Dendritic cell treated with granulocyte-macrophage colony-stimulating factor and Interleukin-4, amounts not matched to agents 40 ng/mL and 50 ng/mL, for 4 days (primary cell): ENCODE measurements around the gene C11orf86.

Experiments
- H3K27ac Mint-ChIP-seq: one replicate; pipeline ENCODE4 v1.8.0; 2022; ENCODE audit warnings: mild to moderate bottlenecking, mixed read lengths
- H3K27me3 Mint-ChIP-seq: one replicate; pipeline ENCODE4 v1.8.0; 2022; ENCODE audit warnings: mild to moderate bottlenecking, mixed read lengths
- H3K36me3 Mint-ChIP-seq: one replicate; pipeline ENCODE4 v1.8.0; 2022; ENCODE audit warnings: low read depth, mixed read lengths
- H3K4me1 Mint-ChIP-seq: one replicate; pipeline ENCODE4 v1.8.0; 2022; ENCODE audit warnings: low read depth, mixed read lengths
- H3K4me3 Mint-ChIP-seq: one replicate; pipeline ENCODE4 v1.8.0; 2022; ENCODE audit warnings: mild to moderate bottlenecking, moderate library complexity, mixed read lengths
- H3K9me3 Mint-ChIP-seq: one replicate; pipeline ENCODE4 v1.8.0; 2022; ENCODE audit warnings: mixed read lengths
- intact Hi-C: fragments of 100-400 bp; cut with micrococcal nuclease; formaldehyde crosslinking; loops from one replicate; pipeline ENCODE4 v1.15.0; 2022

C11orf86 gene

GRCh38 chr11:67013511-67014045, 38.5 kb downstream of the C11orf86 start:
- intact Hi-C loops, result no loop called here
- Mint-ChIP-seq H3K27ac (no peak overlapping the region), H3K4me3 (no peak overlapping the region), H3K4me1 (no peaks in the 10 kb centered on the region), H3K36me3 (no peaks in the 10 kb centered on the region), H3K27me3 (peaks cover 43% of the 10 kb centered on the region), H3K9me3 (no peaks in the 10 kb centered on the region)

GRCh38 chr11:67014343-67014742, 39.2 kb downstream of the C11orf86 start:
- H3K27ac Mint-ChIP-seq, result no peak overlapping the region
- no peaks in the 10 kb centered on the region for H3K36me3 Mint-ChIP-seq
- H3K9me3 Mint-ChIP-seq, result no peaks in the 10 kb centered on the region
- intact Hi-C loops, result no loop called here
- no peak overlapping the region for H3K4me3 Mint-ChIP-seq
- no peaks in the 10 kb centered on the region for H3K4me1 Mint-ChIP-seq
- peaks cover 48% of the 10 kb centered on the region for H3K27me3 Mint-ChIP-seq

GRCh38 chr11:67015048-67015447, 39.9 kb downstream of the C11orf86 start:
- no peaks in the 10 kb centered on the region for H3K4me1 Mint-ChIP-seq
- peaks cover 50% of the 10 kb centered on the region for H3K27me3 Mint-ChIP-seq
- no peak overlapping the region for H3K27ac Mint-ChIP-seq
- no peaks in the 10 kb centered on the region for H3K36me3 Mint-ChIP-seq
- no peak overlapping the region for H3K4me3 Mint-ChIP-seq
- intact Hi-C loops, result no loop called here
- no peaks in the 10 kb centered on the region for H3K9me3 Mint-ChIP-seq

GRCh38 chr11:67016550-67016949, 41.4 kb downstream of the C11orf86 start:
- Mint-ChIP-seq H3K27ac (no peak overlapping the region), H3K4me3 (no peak overlapping the region), H3K4me1 (no peaks in the 10 kb centered on the region), H3K27me3 (peaks cover 59% of the 10 kb centered on the region), H3K36me3 (no peaks in the 10 kb centered on the region), H3K9me3 (no peaks in the 10 kb centered on the region)
- intact Hi-C loops, result no loop called here

- peaks cover 70% of the 10 kb centered on the region for H3K27me3 Mint-ChIP-seq
- no peak overlapping the region for H3K4me3 Mint-ChIP-seq
- H3K4me1 Mint-ChIP-seq, result peaks cover 10% of the 10 kb centered on the region
- intact Hi-C loops, result no loop called here
- H3K27ac Mint-ChIP-seq, result no peak overlapping the region
- no peaks in the 10 kb centered on the region for H3K36me3 Mint-ChIP-seq
- H3K9me3 Mint-ChIP-seq, result no peaks in the 10 kb centered on the region
These were observed 45.8 kb downstream of the C11orf86 start for GRCh38 chr11:67020949-67021348.

GRCh38 chr11:67022341-67022933, 47.3 kb downstream of the C11orf86 start:
- Mint-ChIP-seq H3K27ac (no peak overlapping the region), H3K9me3 (no peaks in the 10 kb centered on the region), H3K36me3 (no peaks in the 10 kb centered on the region), H3K4me3 (no peak overlapping the region), H3K27me3 (peaks cover 84% of the 10 kb centered on the region), H3K4me1 (peaks cover 10% of the 10 kb centered on the region)
- intact Hi-C loops, result no loop called here

- intact Hi-C loops, result no loop called here
- Mint-ChIP-seq H3K27ac (no peak within 1 kb of the TSS), H3K4me1 (peaks cover 10% of the 10 kb centered on the region), H3K36me3 (no peaks in the 10 kb centered on the region), H3K4me3 (peak within 1 kb of the TSS; percentile 33), H3K9me3 (no peaks in the 10 kb centered on the region), H3K27me3 (peaks cover 91% of the 10 kb centered on the region)
These were observed 48.2 kb downstream of the C11orf86 start, which contains the start of gene SYT12 for GRCh38 chr11:67022961-67023956. Gene SYT12 (plus strand): TSS chr11:67023134. CDS start chr11:67030145, 7,011 bp downstream.

- Mint-ChIP-seq H3K27me3 (peaks cover 88% of the 10 kb centered on the region), H3K4me3 (no peak overlapping the region), H3K36me3 (no peaks in the 10 kb centered on the region), H3K4me1 (peaks cover 10% of the 10 kb centered on the region), H3K9me3 (no peaks in the 10 kb centered on the region), H3K27ac (no peak overlapping the region)
- intact Hi-C loops, result no loop called here
These were observed 48.9 kb downstream of the C11orf86 start for GRCh38 chr11:67023957-67024353.

GRCh38 chr11:67024410-67024809, 49.3 kb downstream of the C11orf86 start:
- H3K36me3 Mint-ChIP-seq, result no peaks in the 10 kb centered on the region
- no peak overlapping the region for H3K27ac Mint-ChIP-seq
- no peaks in the 10 kb centered on the region for H3K9me3 Mint-ChIP-seq
- H3K4me3 Mint-ChIP-seq, result no peak overlapping the region
- peaks cover 10% of the 10 kb centered on the region for H3K4me1 Mint-ChIP-seq
- intact Hi-C loops, result no loop called here
- H3K27me3 Mint-ChIP-seq, result peaks cover 87% of the 10 kb centered on the region

- intact Hi-C loops, result no loop called here
- peaks cover 87% of the 10 kb centered on the region for H3K27me3 Mint-ChIP-seq
- H3K9me3 Mint-ChIP-seq, result no peaks in the 10 kb centered on the region
- no peak overlapping the region for H3K4me3 Mint-ChIP-seq
- no peak overlapping the region for H3K27ac Mint-ChIP-seq
- H3K36me3 Mint-ChIP-seq, result no peaks in the 10 kb centered on the region
- H3K4me1 Mint-ChIP-seq, result peaks cover 10% of the 10 kb centered on the region
These were observed 49.9 kb downstream of the C11orf86 start for GRCh38 chr11:67024966-67025365.

GRCh38 chr11:67025750-67026149, 50.6 kb downstream of the C11orf86 start:
- intact Hi-C loops, result no loop called here
- Mint-ChIP-seq H3K4me3 (no peak overlapping the region), H3K36me3 (no peaks in the 10 kb centered on the region), H3K27ac (no peak overlapping the region), H3K27me3 (peaks cover 88% of the 10 kb centered on the region), H3K4me1 (peaks cover 10% of the 10 kb centered on the region), H3K9me3 (no peaks in the 10 kb centered on the region)
